Esophagus squamous epithelium (tissue), 4 donors: ENCODE measurements around the gene CABP2.
"Not testable (repeated sequence)": the region's sequence is repeated elsewhere in the genome, so short reads cannot be mapped to it uniquely, and the experiment has no call there.

ENCODE experiments used
- CTCF ChIP-seq, 6 experiments: fragments of 450-650 bp in 4 of 6; fragments of 200-600 bp in 2 of 6; sonication (generic) in 2 of 6; IDR thresholded peaks; one replicate each; pipeline ENCODE4 v1.5.1; 2016 to 2019; ENCODE audit warnings: antibody characterized with exemption in 6 of 6, mild to moderate bottlenecking in 4 of 6, moderate library complexity in 4 of 6
- POLR2A ChIP-seq, 4 donors: fragments of 450-650 bp; IDR thresholded peaks; one replicate each; pipeline ENCODE4 v1.6.1; 2017; ENCODE audit warnings: antibody characterized with exemption in 4 of 4, mild to moderate bottlenecking in 4 of 4, moderate library complexity in 3 of 4

- not testable (repeated sequence) for TF ChIP-seq CTCF, POLR2A (IDR thresholded peaks at IDR 0.05)
Measured at GRCh38 chr11:67511558-67511957, 11.7 kb downstream of the CABP2 start.
